T-helper 1 cell treated with Interleukin-12 subunit alpha and Interleukin-12 subunit beta and Interleukin-4 antibody, amounts not matched to agents 30 μg/mL and 1 μg/mL, for 36 hours (primary cell): Measurements from ENCODE around the gene KIAA0232.
"Not testable (repeated sequence)": the region's sequence is repeated elsewhere in the genome, so short reads cannot be mapped to it uniquely, and the experiment has no call there.

Source experiments
- H3K27ac Mint-ChIP-seq: one replicate; pipeline ENCODE4 v1.8.0; 2021; ENCODE audit warnings: mild to moderate bottlenecking, mixed read lengths
- H3K27me3 Mint-ChIP-seq: one replicate; pipeline ENCODE4 v1.8.0; 2021; ENCODE audit warnings: low read depth, mixed read lengths
- H3K36me3 Mint-ChIP-seq: one replicate; pipeline ENCODE4 v1.8.0; 2021; ENCODE audit warnings: low read depth, mixed read lengths
- H3K4me1 Mint-ChIP-seq: one replicate; pipeline ENCODE4 v1.8.0; 2021; ENCODE audit warnings: low read depth, mixed read lengths
- H3K4me3 Mint-ChIP-seq: one replicate; pipeline ENCODE4 v1.8.0; 2021; ENCODE audit warnings: mild to moderate bottlenecking, moderate library complexity, mixed read lengths
- H3K9me3 Mint-ChIP-seq: one replicate; pipeline ENCODE4 v1.8.0; 2021; ENCODE audit warnings: mixed read lengths

The KIAA0232 gene

GRCh38 chr4:6777636-6778281 lies 4.8 kb upstream of the KIAA0232 start:
- Mint-ChIP-seq H3K36me3 (no peaks in the 10 kb centered on the region), H3K9me3 (no peaks in the 10 kb centered on the region), H3K4me1 (peaks cover 34% of the 10 kb centered on the region), H3K4me3 (no peak overlapping the region), H3K27me3 (no peaks in the 10 kb centered on the region), H3K27ac (peak overlapping the region; percentile 56)

GRCh38 chr4:6778435-6778834 lies 4.1 kb upstream of the KIAA0232 start:
- Mint-ChIP-seq H3K9me3 (no peaks in the 10 kb centered on the region), H3K27ac (peak overlapping the region; percentile 56), H3K36me3 (no peaks in the 10 kb centered on the region), H3K4me3 (no peak overlapping the region), H3K27me3 (no peaks in the 10 kb centered on the region), H3K4me1 (peaks cover 34% of the 10 kb centered on the region)

DNA sequence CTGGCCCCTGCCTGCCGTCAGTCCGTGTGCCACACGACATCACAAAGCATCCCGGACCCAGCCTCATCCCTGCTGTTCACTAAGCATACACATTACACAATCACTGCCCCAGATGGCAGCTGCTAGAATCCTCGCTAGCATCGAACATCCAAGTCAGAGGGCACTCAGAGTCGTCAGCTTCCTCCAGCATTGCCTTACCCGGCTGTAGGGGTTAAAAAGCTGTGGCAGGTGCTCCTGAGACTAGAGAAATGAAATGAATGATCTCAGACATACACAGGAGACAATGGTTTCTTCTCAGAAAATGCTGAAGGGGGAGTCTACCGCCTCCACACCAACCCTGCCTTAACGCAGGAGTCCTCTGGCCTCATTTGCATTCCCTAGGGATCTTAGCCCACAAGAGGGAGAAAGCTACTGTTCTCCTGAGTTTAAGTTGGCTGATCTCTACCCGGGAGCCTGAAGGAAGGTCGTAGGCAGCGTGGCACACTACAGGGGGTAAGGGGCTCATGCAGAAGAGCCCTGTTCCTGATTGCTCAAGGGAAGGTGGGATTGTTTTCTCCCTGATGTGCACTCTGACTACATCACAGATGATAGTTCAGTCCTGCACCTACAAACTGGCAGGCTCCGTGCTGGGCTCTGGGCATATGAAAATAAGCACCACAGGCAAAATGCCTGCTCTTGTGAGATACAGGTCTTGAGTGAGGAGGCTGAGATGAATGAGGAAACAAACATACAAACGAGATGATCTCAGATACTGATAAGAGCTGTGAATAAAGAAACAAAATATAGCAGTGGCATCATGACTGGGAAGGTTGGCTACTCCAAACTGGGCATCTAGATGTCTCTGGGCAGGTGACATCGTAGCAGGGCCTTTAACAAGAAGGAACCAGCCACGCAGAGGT lies 2.6 kb upstream of the KIAA0232 start:
- peak overlapping the region; percentile 11 for H3K27ac Mint-ChIP-seq
- H3K9me3 Mint-ChIP-seq = no peaks in the 10 kb centered on the region
- peaks cover 38% of the 10 kb centered on the region for H3K4me1 Mint-ChIP-seq
- no peaks in the 10 kb centered on the region for H3K36me3 Mint-ChIP-seq
- no peaks in the 10 kb centered on the region for H3K27me3 Mint-ChIP-seq
- H3K4me3 Mint-ChIP-seq = peak overlapping the region; percentile 21

DNA sequence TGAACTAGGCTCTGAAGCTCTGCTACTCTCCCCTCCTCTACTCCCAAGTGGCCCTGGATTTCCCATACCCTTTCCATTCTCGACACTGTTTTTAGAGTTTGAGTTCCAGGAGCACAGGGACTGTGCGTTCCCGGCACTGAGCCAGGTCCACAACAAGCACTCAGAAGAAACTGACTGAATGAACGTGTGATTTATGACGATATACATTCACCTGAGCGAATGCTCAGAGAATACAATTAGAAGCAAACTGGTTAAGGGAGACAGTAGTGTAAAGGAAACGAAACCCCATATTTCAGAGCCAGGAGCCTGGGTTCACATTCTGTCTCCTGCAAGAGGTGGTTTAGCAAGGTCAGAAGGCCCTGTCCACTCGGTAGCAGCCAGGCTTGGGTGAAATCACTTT lies 1.4 kb upstream of the KIAA0232 start:
- no peaks in the 10 kb centered on the region for H3K9me3 Mint-ChIP-seq
- H3K27me3 Mint-ChIP-seq = no peaks in the 10 kb centered on the region
- peaks cover 6% of the 10 kb centered on the region for H3K36me3 Mint-ChIP-seq
- H3K4me1 Mint-ChIP-seq = peaks cover 43% of the 10 kb centered on the region
- peak overlapping the region; percentile 72 for H3K4me3 Mint-ChIP-seq
- H3K27ac Mint-ChIP-seq = peak overlapping the region; percentile 0

- Mint-ChIP-seq H3K9me3 (no peaks in the 10 kb centered on the region), H3K4me1 (peaks cover 43% of the 10 kb centered on the region), H3K27me3 (no peaks in the 10 kb centered on the region), H3K4me3 (peak overlapping the region; percentile 72), H3K27ac (peak overlapping the region; percentile 58), H3K36me3 (peaks cover 6% of the 10 kb centered on the region)
These were observed 966 bp upstream of the KIAA0232 start for GRCh38 chr4:6781561-6781960.

GRCh38 chr4:6782846-6783110 lies 251 bp downstream of the KIAA0232 start:
- H3K27me3 Mint-ChIP-seq = no peaks in the 10 kb centered on the region
- no peak overlapping the region for H3K4me3 Mint-ChIP-seq
- peaks cover 38% of the 10 kb centered on the region for H3K4me1 Mint-ChIP-seq
- no peak overlapping the region for H3K27ac Mint-ChIP-seq
- peaks cover 6% of the 10 kb centered on the region for H3K36me3 Mint-ChIP-seq
- no peaks in the 10 kb centered on the region for H3K9me3 Mint-ChIP-seq

DNA sequence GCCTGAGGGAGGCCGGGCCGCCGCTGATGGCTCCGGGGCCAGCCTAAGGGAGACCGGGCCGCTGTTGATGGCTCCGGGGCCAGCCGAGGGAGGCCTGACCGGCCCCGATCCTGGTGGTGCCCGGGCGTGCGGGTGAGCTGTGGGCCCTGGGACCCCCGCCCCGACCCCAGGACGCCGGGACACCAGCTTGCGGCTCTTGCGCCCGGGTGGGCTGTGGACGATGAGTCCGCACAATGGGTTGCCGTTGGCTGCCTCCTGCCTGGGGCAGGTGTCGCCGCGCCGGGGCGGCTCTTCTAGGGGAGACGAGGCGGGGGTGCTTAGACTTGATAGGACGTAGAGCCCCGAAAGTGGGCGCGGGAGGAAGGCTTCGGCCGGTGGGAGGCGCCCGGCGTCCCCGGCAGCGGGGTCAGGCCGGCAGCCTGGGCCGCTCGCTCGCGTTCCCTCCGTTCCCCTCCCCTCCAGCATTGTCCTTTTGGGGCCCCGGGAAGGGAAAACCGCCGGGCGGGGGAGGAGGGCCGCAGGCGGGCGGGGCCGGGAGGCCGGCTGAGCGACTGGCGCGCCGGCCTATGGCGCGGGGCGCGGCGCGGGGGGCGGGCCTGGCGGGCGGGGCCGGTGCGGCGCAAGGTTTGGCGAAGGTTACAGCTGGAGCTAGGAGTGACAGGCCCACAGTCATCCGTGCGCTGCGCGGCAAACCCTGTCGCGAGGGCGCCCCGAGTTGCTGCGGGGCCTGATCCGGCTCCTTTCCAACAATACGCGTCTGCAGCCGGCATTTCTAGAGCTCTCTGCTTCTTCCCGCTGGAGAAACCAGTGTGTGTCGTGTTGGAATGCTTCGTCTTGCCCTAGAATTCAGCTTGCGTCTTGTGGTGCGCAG lies 819 bp downstream of the KIAA0232 start:
- Mint-ChIP-seq H3K36me3 (peaks cover 8% of the 10 kb centered on the region), H3K9me3 (no peaks in the 10 kb centered on the region), H3K4me1 (peaks cover 40% of the 10 kb centered on the region), H3K4me3 (peak overlapping the region; percentile 82), H3K27me3 (no peaks in the 10 kb centered on the region), H3K27ac (peak overlapping the region; percentile 69)

DNA sequence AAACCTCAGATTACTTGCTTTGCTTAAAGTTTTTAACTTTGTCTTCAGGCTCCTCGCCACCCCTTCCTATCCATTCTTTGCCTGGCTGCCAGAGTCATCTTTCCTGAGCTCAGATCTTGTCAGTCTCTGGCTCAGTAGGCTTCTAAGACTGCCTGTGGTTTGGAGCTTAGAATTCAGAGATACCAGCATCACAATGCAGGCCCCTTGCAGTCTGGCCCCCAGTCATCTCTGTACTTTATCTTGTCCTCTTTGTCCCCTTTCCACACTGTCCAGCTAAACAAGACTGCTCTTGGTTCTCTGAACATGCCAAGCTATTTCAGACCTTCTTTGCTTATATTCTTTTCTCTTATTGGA lies 3.0 kb downstream of the KIAA0232 start:
- Mint-ChIP-seq H3K4me1 (peaks cover 33% of the 10 kb centered on the region), H3K27ac (no peak overlapping the region), H3K4me3 (peak overlapping the region; percentile 32)

GRCh38 chr4:6788123-6788522 lies 5.6 kb downstream of the KIAA0232 start:
- H3K27me3 Mint-ChIP-seq = no peaks in the 10 kb centered on the region
- H3K9me3 Mint-ChIP-seq = peaks cover 7% of the 10 kb centered on the region
- H3K27ac Mint-ChIP-seq = no peak overlapping the region
- H3K4me3 Mint-ChIP-seq = no peak overlapping the region
- peaks cover 35% of the 10 kb centered on the region for H3K4me1 Mint-ChIP-seq
- H3K36me3 Mint-ChIP-seq = peaks cover 22% of the 10 kb centered on the region

More for the DNA sequence above, 3.0 kb downstream of the KIAA0232 start:
- Mint-ChIP-seq H3K36me3 (peaks cover 11% of the 10 kb centered on the region), H3K9me3 (no peaks in the 10 kb centered on the region), H3K27me3 (no peaks in the 10 kb centered on the region)

DNA sequence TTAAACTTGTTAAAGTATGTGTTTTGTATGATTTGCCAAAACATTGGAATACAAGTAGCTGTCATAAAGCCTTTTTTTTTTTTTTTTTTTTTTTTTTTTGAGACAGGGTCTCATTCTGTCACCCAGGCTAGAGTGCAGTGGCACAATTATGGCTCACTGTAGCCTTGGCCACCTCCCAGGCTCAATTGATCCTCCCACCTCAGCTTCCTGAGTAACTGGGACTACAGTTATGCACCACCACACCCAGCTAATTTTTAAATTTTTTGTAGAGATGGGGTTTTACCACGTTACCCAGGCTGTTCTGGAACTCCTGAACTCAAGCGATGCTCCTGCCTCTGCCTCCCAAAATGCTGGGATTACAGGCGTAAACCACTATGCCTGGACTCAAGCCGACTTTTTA lies 8.7 kb downstream of the KIAA0232 start:
- H3K4me3 Mint-ChIP-seq, H3K27me3 Mint-ChIP-seq: not testable (repeated sequence)
- peaks cover 38% of the 10 kb centered on the region for H3K4me1 Mint-ChIP-seq

DNA sequence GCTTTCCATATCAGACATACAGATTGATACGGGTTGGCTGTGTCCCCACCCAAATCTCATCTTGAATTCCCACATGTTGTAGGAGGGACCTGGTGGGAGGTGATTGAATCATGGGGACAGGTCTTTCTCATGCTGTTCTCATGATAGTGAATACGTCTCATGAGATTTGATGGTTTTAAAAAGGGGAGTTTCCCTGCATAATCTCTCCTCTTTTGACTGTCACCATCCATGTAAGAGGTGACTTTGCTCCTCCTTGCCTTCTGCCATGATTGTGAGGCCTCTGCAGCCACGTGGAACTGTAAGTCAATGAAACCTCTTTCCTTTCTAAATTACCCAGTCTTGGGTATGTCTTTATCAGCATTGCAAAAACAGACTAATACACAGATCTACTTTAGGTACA lies 9.3 kb downstream of the KIAA0232 start:
- not testable (repeated sequence) for H3K27me3 Mint-ChIP-seq, H3K9me3 Mint-ChIP-seq, H3K27ac Mint-ChIP-seq, H3K4me3 Mint-ChIP-seq
- Mint-ChIP-seq H3K4me1 (peaks cover 38% of the 10 kb centered on the region), H3K36me3 (peaks cover 24% of the 10 kb centered on the region)

More for the DNA sequence above, 8.7 kb downstream of the KIAA0232 start:
- H3K36me3 Mint-ChIP-seq = peaks cover 24% of the 10 kb centered on the region
- H3K9me3 Mint-ChIP-seq, H3K27ac Mint-ChIP-seq: not testable (repeated sequence)

DNA sequence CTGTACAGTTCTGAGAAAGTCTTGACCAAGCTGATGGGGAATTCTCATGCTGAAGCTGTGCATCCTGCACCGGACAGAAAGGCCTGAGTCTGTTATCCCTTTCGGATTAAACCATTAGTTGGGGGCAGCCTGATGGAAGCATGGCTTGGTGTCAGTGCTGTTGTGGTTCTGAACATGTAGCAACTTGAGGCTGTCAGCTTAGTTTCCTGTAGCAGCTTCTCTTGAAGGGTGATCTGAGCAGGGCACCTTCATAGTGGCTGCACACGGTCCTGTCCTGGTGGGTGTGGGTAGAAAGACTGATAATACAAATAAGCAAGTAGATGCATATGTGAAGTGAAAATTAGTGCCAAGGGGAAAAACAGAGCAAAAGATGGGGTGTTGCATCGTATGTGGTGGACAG lies 11.7 kb downstream of the KIAA0232 start:
- no peak overlapping the region for H3K4me3 Mint-ChIP-seq
- H3K27ac Mint-ChIP-seq = peak overlapping the region; percentile 2
- peaks cover 21% of the 10 kb centered on the region for H3K36me3 Mint-ChIP-seq
- H3K27me3 Mint-ChIP-seq = no peaks in the 10 kb centered on the region
- H3K4me1 Mint-ChIP-seq = peaks cover 34% of the 10 kb centered on the region
- peaks cover 7% of the 10 kb centered on the region for H3K9me3 Mint-ChIP-seq

- no peak overlapping the region for H3K4me3 Mint-ChIP-seq
- peaks cover 27% of the 10 kb centered on the region for H3K36me3 Mint-ChIP-seq
- peaks cover 39% of the 10 kb centered on the region for H3K4me1 Mint-ChIP-seq
- no peak overlapping the region for H3K27ac Mint-ChIP-seq
- no peaks in the 10 kb centered on the region for H3K27me3 Mint-ChIP-seq
- H3K9me3 Mint-ChIP-seq = peaks cover 7% of the 10 kb centered on the region
These were observed 13.3 kb downstream of the KIAA0232 start for GRCh38 chr4:6795821-6796220.

DNA sequence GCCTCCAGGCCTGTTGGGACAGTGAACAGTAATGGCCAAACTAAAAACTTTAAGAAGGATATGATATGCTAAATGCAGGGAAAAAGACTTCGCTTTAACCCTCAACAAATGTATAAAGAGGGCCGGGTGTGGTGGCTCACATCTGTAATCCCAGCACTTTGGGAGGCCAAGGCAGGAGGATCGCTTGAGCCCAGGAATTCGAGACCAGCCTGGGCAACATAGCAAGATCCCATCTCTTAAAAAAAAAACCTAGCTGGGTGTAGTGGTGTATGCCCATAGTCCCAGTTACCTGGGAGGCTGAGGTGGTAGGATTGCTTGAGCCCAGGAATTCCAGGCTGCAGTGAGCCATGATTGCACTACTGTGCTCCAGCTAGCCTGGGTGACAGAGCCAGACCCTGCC lies 14.8 kb downstream of the KIAA0232 start:
- H3K4me1 Mint-ChIP-seq = peaks cover 31% of the 10 kb centered on the region
- not testable (repeated sequence) for H3K4me3 Mint-ChIP-seq

More for the DNA sequence above, 14.8 kb downstream of the KIAA0232 start:
- H3K9me3 Mint-ChIP-seq, H3K27ac Mint-ChIP-seq, H3K27me3 Mint-ChIP-seq: not testable (repeated sequence)
- peaks cover 17% of the 10 kb centered on the region for H3K36me3 Mint-ChIP-seq
